Nephron progenitor cell (in vitro differentiated cells): ENCODE results near the gene KLHL41.
A peak's percentile ranks its signal among the peaks of the same experiment; 100 is the strongest.

Source experiments
- DNase-seq: peaks from one replicate; pipeline ENCODE4 v3.0.0; 2021
- H3K27ac Mint-ChIP-seq: 2 replicates; pipeline ENCODE4 v1.8.0; 2021; ENCODE audit warnings: mild to moderate bottlenecking, moderate library complexity, mixed read lengths
- H3K27me3 Mint-ChIP-seq: 2 replicates; pipeline ENCODE4 v1.8.0; 2021; ENCODE audit warnings: mild to moderate bottlenecking, low read depth, mixed read lengths; ENCODE audit not compliant: poor library complexity
- H3K36me3 Mint-ChIP-seq: 2 replicates; pipeline ENCODE4 v1.8.0; 2021; ENCODE audit warnings: low read depth, mixed read lengths
- H3K4me1 Mint-ChIP-seq: 2 replicates; pipeline ENCODE4 v1.8.0; 2021; ENCODE audit warnings: mixed read lengths
- H3K4me3 Mint-ChIP-seq: 2 replicates; pipeline ENCODE4 v1.8.0; 2021; ENCODE audit warnings: mild to moderate bottlenecking, moderate library complexity, mixed read lengths
- H3K9me3 Mint-ChIP-seq: 2 replicates; pipeline ENCODE4 v1.8.0; 2021; ENCODE audit warnings: mild to moderate bottlenecking, moderate library complexity, mixed read lengths
- TF ChIP-seq, protein P1 (sequence below): fragments of 200-600 bp; sonication (generic); IDR thresholded peaks from 2 replicates; pipeline ENCODE4 v1.5.0; 2021; ENCODE audit warnings: antibody characterized with exemption

The KLHL41 gene

DNA sequence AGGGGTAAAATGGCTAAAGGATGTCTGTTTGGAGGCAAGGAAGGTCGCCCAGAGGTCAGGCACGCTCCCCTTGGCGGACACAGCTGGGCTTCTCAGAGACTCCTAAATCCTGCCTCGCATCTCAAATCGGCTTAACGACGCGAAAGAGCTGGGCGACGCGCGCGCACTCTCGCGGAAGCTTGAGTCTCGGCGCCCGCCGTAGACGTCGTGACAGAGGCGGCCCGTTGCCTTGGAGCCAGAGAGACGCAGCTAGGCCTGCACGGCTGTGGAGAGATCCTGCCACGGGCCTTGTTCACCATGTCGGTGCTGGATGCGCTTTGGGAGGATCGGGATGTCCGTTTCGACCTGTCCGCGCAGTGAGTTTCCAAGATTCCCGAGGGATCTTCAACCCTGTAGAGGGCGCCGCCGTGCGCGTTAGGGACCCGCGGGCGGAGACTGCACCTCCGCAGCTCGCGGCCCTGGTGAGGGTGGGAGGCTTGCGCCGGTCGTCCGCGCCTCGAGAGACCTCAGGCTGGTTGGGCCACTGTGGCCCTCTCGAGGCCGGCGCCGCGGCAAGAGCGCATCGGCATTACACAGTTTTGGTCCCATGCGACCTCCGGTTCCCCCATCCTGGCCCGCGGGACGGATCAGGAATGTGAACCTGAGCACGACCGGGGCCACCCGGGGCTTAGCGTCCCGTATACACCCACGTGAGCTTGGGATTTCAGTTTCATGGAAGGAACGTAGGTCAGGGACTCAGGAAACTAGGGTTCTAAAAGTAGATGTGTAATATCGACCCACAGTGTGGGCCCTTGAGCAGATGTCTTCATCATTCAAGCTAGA, 30.0 kb upstream of the KLHL41 start, which contains the start of gene BBS5:
BBS5 (plus strand) TSS at position 238 of the 822 bp plus-strand sequence; CDS start at position 298, 60 bp downstream.
- Mint-ChIP-seq H3K4me1 (peaks cover 8% of the 10 kb centered on the region), H3K36me3 (peaks cover 7% of the 10 kb centered on the region), H3K4me3 (peak within 1 kb of the TSS; percentile 92), H3K9me3 (no peaks in the 10 kb centered on the region), H3K27me3 (peaks cover 21% of the 10 kb centered on the region), H3K27ac (no peak within 1 kb of the TSS)
- TF ChIP-seq, protein P1, sequence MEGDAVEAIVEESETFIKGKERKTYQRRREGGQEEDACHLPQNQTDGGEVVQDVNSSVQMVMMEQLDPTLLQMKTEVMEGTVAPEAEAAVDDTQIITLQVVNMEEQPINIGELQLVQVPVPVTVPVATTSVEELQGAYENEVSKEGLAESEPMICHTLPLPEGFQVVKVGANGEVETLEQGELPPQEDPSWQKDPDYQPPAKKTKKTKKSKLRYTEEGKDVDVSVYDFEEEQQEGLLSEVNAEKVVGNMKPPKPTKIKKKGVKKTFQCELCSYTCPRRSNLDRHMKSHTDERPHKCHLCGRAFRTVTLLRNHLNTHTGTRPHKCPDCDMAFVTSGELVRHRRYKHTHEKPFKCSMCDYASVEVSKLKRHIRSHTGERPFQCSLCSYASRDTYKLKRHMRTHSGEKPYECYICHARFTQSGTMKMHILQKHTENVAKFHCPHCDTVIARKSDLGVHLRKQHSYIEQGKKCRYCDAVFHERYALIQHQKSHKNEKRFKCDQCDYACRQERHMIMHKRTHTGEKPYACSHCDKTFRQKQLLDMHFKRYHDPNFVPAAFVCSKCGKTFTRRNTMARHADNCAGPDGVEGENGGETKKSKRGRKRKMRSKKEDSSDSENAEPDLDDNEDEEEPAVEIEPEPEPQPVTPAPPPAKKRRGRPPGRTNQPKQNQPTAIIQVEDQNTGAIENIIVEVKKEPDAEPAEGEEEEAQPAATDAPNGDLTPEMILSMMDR, result peak; percentile 37
- DNase-seq, result peak; percentile 83

DNA sequence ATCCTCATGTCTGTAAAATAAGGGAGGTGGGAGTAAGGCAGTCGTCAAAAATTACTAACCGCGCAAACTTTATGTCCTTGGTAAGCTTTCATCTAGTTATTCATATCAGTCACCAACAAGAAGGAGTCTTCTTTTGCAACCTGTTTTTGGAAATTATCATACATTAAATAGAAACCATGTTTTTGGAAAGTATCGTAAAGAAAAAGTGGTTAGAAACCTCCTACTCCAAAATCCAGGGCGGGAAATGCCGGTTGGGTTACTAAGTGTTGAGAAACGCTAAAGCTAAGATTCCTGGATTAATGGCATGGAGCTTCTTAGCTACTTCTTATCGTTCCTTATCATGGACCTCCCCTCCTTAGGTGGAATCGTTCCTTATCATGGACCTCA, 29.4 kb upstream of the KLHL41 start:
- Mint-ChIP-seq H3K4me1 (peaks cover 8% of the 10 kb centered on the region), H3K9me3 (no peaks in the 10 kb centered on the region), H3K4me3 (peak overlapping the region; percentile 92), H3K36me3 (peaks cover 7% of the 10 kb centered on the region), H3K27me3 (peaks cover 17% of the 10 kb centered on the region), H3K27ac (no peak overlapping the region)
- no peak for DNase-seq
- TF ChIP-seq, protein P1, result no peak

DNA sequence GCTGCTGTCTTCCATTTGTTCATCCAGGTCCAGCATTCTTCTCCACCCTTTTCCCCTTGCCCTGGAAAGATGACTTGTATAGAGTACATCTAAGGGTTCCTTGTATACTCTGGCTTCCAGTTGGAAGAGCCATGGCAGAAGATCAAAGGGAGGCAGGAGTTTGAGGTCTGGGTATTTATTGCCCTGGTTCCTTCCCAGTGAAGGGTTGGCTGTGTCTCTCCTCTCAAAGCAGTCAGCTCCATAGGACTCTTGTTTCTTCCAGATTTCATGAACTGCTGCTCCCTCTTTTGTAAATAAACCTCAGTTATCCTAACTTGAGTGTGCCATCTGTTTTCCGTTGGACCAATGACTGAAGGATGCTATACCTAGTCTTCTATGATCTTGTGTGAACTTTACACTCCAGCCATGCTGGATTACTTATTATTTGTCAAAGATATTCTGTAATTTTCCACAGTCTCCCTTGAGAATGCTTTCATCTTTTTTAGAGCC, 23.8 kb upstream of the KLHL41 start:
- TF ChIP-seq, protein P1, result no peak
- Mint-ChIP-seq H3K9me3 (peaks cover 2% of the 10 kb centered on the region), H3K4me3 (no peak overlapping the region), H3K4me1 (peaks cover 8% of the 10 kb centered on the region), H3K27ac (no peak overlapping the region), H3K27me3 (no peaks in the 10 kb centered on the region), H3K36me3 (peaks cover 31% of the 10 kb centered on the region)
- DNase-seq, result no peak

DNA sequence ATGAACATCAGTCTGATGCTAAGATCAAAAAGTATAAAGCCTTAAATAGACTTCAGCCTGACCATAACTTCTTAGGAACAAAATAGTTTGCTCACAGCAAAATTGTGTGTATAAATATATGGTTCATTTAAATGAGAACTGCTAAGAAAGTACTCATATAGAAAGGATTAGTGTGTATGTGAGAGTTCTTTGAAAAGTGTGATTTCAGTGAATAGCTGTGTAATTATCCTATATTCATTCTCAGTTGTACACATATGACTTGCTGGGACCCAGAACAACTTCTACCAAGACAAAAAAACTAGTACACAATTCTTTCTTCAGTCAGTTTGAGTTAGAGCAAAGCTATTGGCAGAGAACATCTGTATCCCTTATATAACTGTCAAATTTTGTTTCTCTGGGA, 23.0 kb upstream of the KLHL41 start:
- TF ChIP-seq, protein P1, result no peak
- H3K36me3 Mint-ChIP-seq, result peaks cover 39% of the 10 kb centered on the region
- no peak overlapping the region for H3K27ac Mint-ChIP-seq
- no peak for DNase-seq
- no peak overlapping the region for H3K4me3 Mint-ChIP-seq
- no peaks in the 10 kb centered on the region for H3K27me3 Mint-ChIP-seq
- H3K4me1 Mint-ChIP-seq, result peaks cover 8% of the 10 kb centered on the region
- peaks cover 4% of the 10 kb centered on the region for H3K9me3 Mint-ChIP-seq

DNA sequence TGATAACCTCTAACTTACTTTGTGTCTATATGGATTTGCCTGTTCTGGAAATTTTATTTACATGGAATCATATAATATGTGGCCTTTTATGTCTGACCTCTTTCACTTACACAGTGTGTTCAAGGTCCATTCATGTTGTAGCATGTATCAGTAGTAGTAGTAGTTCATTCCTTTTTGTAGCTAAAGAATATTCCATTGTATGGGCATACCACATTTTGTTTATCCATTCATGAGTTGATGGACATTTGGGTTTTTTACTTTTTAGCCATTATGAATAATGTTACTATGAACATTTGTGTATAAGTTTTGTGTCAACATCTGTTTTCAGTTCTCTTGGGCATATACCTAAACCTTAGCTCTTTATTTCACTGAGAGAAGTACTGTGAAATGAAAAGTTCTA, 18.7 kb upstream of the KLHL41 start:
- no peak overlapping the region for H3K27ac Mint-ChIP-seq
- TF ChIP-seq, protein P1, result no peak
- DNase-seq, result no peak
- no peaks in the 10 kb centered on the region for H3K27me3 Mint-ChIP-seq
- peaks cover 4% of the 10 kb centered on the region for H3K9me3 Mint-ChIP-seq
- peaks cover 34% of the 10 kb centered on the region for H3K36me3 Mint-ChIP-seq
- peaks cover 2% of the 10 kb centered on the region for H3K4me1 Mint-ChIP-seq
- H3K4me3 Mint-ChIP-seq, result no peak overlapping the region
